Ishikawa (cell line): ENCODE results near the gene JMY.

Experiments used
- CEBPB ChIP-seq: IDR thresholded peaks from 2 replicates; pipeline ENCODE4 v1.6.1; 2012
- CREB1 ChIP-seq: IDR thresholded peaks from 2 replicates; pipeline ENCODE4 v1.6.1; 2012; ENCODE audit warnings: low read depth
- FOXM1 ChIP-seq: IDR thresholded peaks from 2 replicates; pipeline ENCODE4 v1.6.1; 2012; ENCODE audit warnings: low read depth, borderline replicate concordance
- RAD21 ChIP-seq: IDR thresholded peaks from 2 replicates; pipeline ENCODE4 v1.6.1; 2012; ENCODE audit warnings: low read depth
- TAF1 ChIP-seq: IDR thresholded peaks from 2 replicates; pipeline ENCODE4 v1.6.1; 2012; ENCODE audit warnings: low read depth, mild to moderate bottlenecking
- TCF12 ChIP-seq: IDR thresholded peaks from 2 replicates; pipeline ENCODE4 v1.6.1; 2012; ENCODE audit warnings: low read depth
- TEAD4 ChIP-seq: IDR thresholded peaks from 2 replicates; pipeline ENCODE4 v1.6.1; 2012
- ZBTB7A ChIP-seq: IDR thresholded peaks from 2 replicates; pipeline ENCODE4 v1.6.1; 2012; ENCODE audit warnings: low read depth
- TF ChIP-seq, protein P1 (sequence below): IDR thresholded peaks from 2 replicates; pipeline ENCODE4 v1.6.1; 2012
- TF ChIP-seq, protein P2 (sequence below): IDR thresholded peaks from 2 replicates; pipeline ENCODE4 v1.6.1; 2012
- TF ChIP-seq, protein P3 (sequence below): IDR thresholded peaks from 2 replicates; pipeline ENCODE4 v1.6.1; 2012; ENCODE audit warnings: low read depth, mild to moderate bottlenecking

DNA sequence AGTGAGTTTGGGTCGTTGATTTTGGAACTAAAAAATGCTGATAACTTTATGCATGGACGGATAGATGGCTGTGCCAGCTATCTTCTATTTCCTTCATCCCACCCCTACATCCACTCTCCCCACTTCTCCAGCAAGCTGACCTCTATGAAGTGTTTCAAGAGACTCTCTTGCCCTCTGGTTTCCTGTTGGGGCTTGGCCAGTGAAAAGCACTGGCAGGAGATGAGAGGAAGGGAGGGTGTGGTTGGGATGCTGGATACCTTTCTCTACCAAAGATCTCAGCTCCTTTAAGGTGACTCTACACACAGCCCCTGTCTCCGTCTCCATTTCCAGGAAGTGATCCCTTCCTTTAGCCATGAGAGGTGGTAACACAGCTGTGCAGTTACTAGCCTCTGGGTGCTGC, 30.0 kb upstream of the JMY start:
- TF ChIP-seq TAF1: no peak
- no peak for TF ChIP-seq CEBPB
- TF ChIP-seq, protein P1, sequence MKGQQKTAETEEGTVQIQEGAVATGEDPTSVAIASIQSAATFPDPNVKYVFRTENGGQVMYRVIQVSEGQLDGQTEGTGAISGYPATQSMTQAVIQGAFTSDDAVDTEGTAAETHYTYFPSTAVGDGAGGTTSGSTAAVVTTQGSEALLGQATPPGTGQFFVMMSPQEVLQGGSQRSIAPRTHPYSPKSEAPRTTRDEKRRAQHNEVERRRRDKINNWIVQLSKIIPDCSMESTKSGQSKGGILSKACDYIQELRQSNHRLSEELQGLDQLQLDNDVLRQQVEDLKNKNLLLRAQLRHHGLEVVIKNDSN: no peak
- no peak for TF ChIP-seq TCF12
- TF ChIP-seq ZBTB7A: no peak
- TF ChIP-seq, protein P2, sequence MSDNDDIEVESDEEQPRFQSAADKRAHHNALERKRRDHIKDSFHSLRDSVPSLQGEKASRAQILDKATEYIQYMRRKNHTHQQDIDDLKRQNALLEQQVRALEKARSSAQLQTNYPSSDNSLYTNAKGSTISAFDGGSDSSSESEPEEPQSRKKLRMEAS: no peak
- TF ChIP-seq, protein P3, sequence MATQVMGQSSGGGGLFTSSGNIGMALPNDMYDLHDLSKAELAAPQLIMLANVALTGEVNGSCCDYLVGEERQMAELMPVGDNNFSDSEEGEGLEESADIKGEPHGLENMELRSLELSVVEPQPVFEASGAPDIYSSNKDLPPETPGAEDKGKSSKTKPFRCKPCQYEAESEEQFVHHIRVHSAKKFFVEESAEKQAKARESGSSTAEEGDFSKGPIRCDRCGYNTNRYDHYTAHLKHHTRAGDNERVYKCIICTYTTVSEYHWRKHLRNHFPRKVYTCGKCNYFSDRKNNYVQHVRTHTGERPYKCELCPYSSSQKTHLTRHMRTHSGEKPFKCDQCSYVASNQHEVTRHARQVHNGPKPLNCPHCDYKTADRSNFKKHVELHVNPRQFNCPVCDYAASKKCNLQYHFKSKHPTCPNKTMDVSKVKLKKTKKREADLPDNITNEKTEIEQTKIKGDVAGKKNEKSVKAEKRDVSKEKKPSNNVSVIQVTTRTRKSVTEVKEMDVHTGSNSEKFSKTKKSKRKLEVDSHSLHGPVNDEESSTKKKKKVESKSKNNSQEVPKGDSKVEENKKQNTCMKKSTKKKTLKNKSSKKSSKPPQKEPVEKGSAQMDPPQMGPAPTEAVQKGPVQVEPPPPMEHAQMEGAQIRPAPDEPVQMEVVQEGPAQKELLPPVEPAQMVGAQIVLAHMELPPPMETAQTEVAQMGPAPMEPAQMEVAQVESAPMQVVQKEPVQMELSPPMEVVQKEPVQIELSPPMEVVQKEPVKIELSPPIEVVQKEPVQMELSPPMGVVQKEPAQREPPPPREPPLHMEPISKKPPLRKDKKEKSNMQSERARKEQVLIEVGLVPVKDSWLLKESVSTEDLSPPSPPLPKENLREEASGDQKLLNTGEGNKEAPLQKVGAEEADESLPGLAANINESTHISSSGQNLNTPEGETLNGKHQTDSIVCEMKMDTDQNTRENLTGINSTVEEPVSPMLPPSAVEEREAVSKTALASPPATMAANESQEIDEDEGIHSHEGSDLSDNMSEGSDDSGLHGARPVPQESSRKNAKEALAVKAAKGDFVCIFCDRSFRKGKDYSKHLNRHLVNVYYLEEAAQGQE: no peak
- TF ChIP-seq FOXM1: no peak
- TF ChIP-seq TEAD4: no peak
- no peak for TF ChIP-seq CREB1
- no peak for TF ChIP-seq RAD21
